Ascending aorta (tissue), 2 donors: ENCODE data around the gene NSD2. TPM values are rescaled to one million over a fixed set of nuclear protein-coding genes. Genes with fewer than 3 reads are reported as not detected.

Experiments
- DNase-seq, 2 donors: peaks; one replicate each; pipeline ENCODE4 v3.0.0-alpha.2; 2019; ENCODE audit warnings: low spot score in 2 of 2
- H3K27ac ChIP-seq, 2 donors: fragments of 200-600 bp; sonication (generic); one replicate each; pipeline ENCODE4 v1.5.1; 2016 to 2017; ENCODE audit warnings: mild to moderate bottlenecking in 1 of 2
- H3K27me3 ChIP-seq: fragments of 200-600 bp; sonication (generic); one replicate; pipeline ENCODE4 v1.5.1; 2017
- H3K36me3 ChIP-seq, 2 donors: fragments of 200-600 bp; sonication (generic); one replicate each; pipeline ENCODE4 v1.5.1; 2016
- H3K4me1 ChIP-seq, 2 donors: fragments of 200-600 bp; sonication (generic); one replicate each; pipeline ENCODE4 v1.5.1; 2016 to 2017; ENCODE audit warnings: mild to moderate bottlenecking in 1 of 2
- H3K4me3 ChIP-seq, 2 donors: fragments of 200-600 bp; sonication (generic); one replicate each; pipeline ENCODE4 v1.5.1; 2016 to 2017; ENCODE audit warnings: mild to moderate bottlenecking in 1 of 2
- H3K9me3 ChIP-seq, 2 donors: fragments of 200-600 bp; sonication (generic); one replicate each; pipeline ENCODE4 v1.5.1; 2016
- CTCF ChIP-seq, 3 experiments: fragments of 200-600 bp in 2 of 3; fragments of 450-650 bp in 1 of 3; sonication (generic) in 2 of 3; IDR thresholded peaks; one replicate each; pipeline ENCODE4 v1.5.1; 2016 to 2019; ENCODE audit warnings: antibody characterized with exemption in 3 of 3, mild to moderate bottlenecking in 1 of 3, moderate library complexity in 1 of 3
- intact Hi-C: fragments of 100-400 bp; cut with DNase I; formaldehyde crosslinking; loops from one replicate; pipeline ENCODE4 v1.15.1; 2023
- total RNA-seq: library from RNA; depleted of rRNA; stranded (reverse); fragments of >200 nt; gene quantifications from one replicate; pipeline ENCODE4 v1.1.0, GENCODE V29; 2016

NSD2 gene
- total RNA-seq, 1 donor from 2014 or later, result 19.9 TPM

- DNase-seq, result no peak
- intact Hi-C loops, result no loop called here
- H3K4me1 ChIP-seq, result no peaks in the 10 kb centered on the region
- H3K36me3 ChIP-seq, result peaks cover 17 to 22% of the 10 kb centered on the region in 2 donors
- H3K4me3 ChIP-seq, result no peak overlapping the region
- TF ChIP-seq CTCF (IDR thresholded peaks at IDR 0.05), result no peak
- H3K9me3 ChIP-seq, result no peaks in the 10 kb centered on the region
- H3K27ac ChIP-seq, result no peak overlapping the region
- H3K27me3 ChIP-seq, result no peaks in the 10 kb centered on the region
Measured at GRCh38 chr4:1969928-1970723, 98.9 kb downstream of the NSD2 start.

GRCh38 chr4:1970926-1971325 is 99.7 kb downstream of the NSD2 start:
- intact Hi-C loops, result no loop called here
- Histone ChIP-seq H3K27ac (no peak overlapping the region), H3K9me3 (no peaks in the 10 kb centered on the region), H3K4me3 (no peak overlapping the region), H3K4me1 (no peaks in the 10 kb centered on the region), H3K27me3 (no peaks in the 10 kb centered on the region), H3K36me3 (peaks cover 22 to 30% of the 10 kb centered on the region in 2 donors)
- no peak for TF ChIP-seq CTCF (IDR thresholded peaks at IDR 0.05)
- no peak for DNase-seq

- DNase-seq, result no peak
- intact Hi-C loops, result no loop called here
- Histone ChIP-seq H3K36me3 (peaks cover 26 to 37% of the 10 kb centered on the region in 2 donors), H3K27ac (no peak overlapping the region), H3K27me3 (no peaks in the 10 kb centered on the region), H3K9me3 (no peaks in the 10 kb centered on the region), H3K4me1 (no peaks in the 10 kb centered on the region), H3K4me3 (no peak overlapping the region)
- TF ChIP-seq CTCF (IDR thresholded peaks at IDR 0.05), result no peak
Measured at GRCh38 chr4:1971456-1972200, 100.4 kb downstream of the NSD2 start.

- H3K36me3 ChIP-seq, result peaks cover 32 to 45% of the 10 kb centered on the region in 2 donors
- no peak for DNase-seq
- H3K27ac ChIP-seq, result no peak overlapping the region
- H3K4me1 ChIP-seq, result no peaks in the 10 kb centered on the region
- H3K4me3 ChIP-seq, result no peak overlapping the region
- no peaks in the 10 kb centered on the region for H3K27me3 ChIP-seq
- intact Hi-C loops, result no loop called here
- TF ChIP-seq CTCF (IDR thresholded peaks at IDR 0.05), result no peak
- no peaks in the 10 kb centered on the region for H3K9me3 ChIP-seq
Measured at GRCh38 chr4:1972414-1972813, 101.2 kb downstream of the NSD2 start.

GRCh38 chr4:1973218-1973617 is 102.0 kb downstream of the NSD2 start:
- no peaks in the 10 kb centered on the region for H3K27me3 ChIP-seq
- no peaks in the 10 kb centered on the region for H3K4me1 ChIP-seq
- intact Hi-C loops, result no loop called here
- peaks cover 40 to 52% of the 10 kb centered on the region in 2 donors for H3K36me3 ChIP-seq
- H3K27ac ChIP-seq, result no peak overlapping the region
- no peak for DNase-seq
- no peak for TF ChIP-seq CTCF (IDR thresholded peaks at IDR 0.05)
- no peak overlapping the region for H3K4me3 ChIP-seq
- no peaks in the 10 kb centered on the region for H3K9me3 ChIP-seq
